CD4-positive, alpha-beta T cell treated with Interleukin-1 beta for 1 hour (primary cell): ENCODE results near the gene LAMC2.
"Not testable (repeated sequence)": the region's sequence is repeated elsewhere in the genome, so short reads cannot be mapped to it uniquely, and the experiment has no call there.

Source experiments
- DNase-seq, 2 donors: peaks; one replicate each; pipeline ENCODE4 v3.0.0-alpha.2; 2020 to 2022

The LAMC2 gene

GRCh38 chr1:183185941-183186490, at the start of gene LAMC2:
Gene LAMC2 (plus strand): TSS chr1:183186264. CDS start chr1:183186353, 89 bp downstream.
- no peak for DNase-seq

GRCh38 chr1:183137782-183138181, 48.3 kb upstream of the LAMC2 start:
- no peak for DNase-seq

- DNase-seq: no peak
These were observed 47.8 kb upstream of the LAMC2 start for GRCh38 chr1:183138301-183138700.

GRCh38 chr1:183139281-183139942, 46.7 kb upstream of the LAMC2 start:
- DNase-seq: no peak

GRCh38 chr1:183140633-183141032, 45.4 kb upstream of the LAMC2 start:
- DNase-seq: no peak

GRCh38 chr1:183142171-183142570, 43.9 kb upstream of the LAMC2 start:
- no peak for DNase-seq

GRCh38 chr1:183143576-183144315, 42.3 kb upstream of the LAMC2 start:
- DNase-seq: no peak

GRCh38 chr1:183144752-183145151, 41.3 kb upstream of the LAMC2 start:
- no peak for DNase-seq

GRCh38 chr1:183147735-183148134, 38.3 kb upstream of the LAMC2 start:
- DNase-seq: no peak

- no peak for DNase-seq
These were observed 37.5 kb upstream of the LAMC2 start for GRCh38 chr1:183148599-183148998.

GRCh38 chr1:183149273-183149672, 36.8 kb upstream of the LAMC2 start:
- DNase-seq: no peak

GRCh38 chr1:183150032-183150431, 36.0 kb upstream of the LAMC2 start:
- DNase-seq: not testable (repeated sequence)

GRCh38 chr1:183150445-183150844, 35.6 kb upstream of the LAMC2 start:
- no peak for DNase-seq

- no peak for DNase-seq
These were observed 33.9 kb upstream of the LAMC2 start for GRCh38 chr1:183152180-183152579.

- DNase-seq: no peak
These were observed 30.1 kb upstream of the LAMC2 start for GRCh38 chr1:183155939-183156338.

GRCh38 chr1:183159960-183160359, 26.1 kb upstream of the LAMC2 start:
- DNase-seq: no peak

- no peak for DNase-seq
These were observed 24.7 kb upstream of the LAMC2 start for GRCh38 chr1:183161391-183161790.

- DNase-seq: no peak
These were observed 22.7 kb upstream of the LAMC2 start for GRCh38 chr1:183163316-183163715.

- DNase-seq: no peak
These were observed 21.7 kb upstream of the LAMC2 start for GRCh38 chr1:183164340-183164739.

GRCh38 chr1:183164963-183165362, 21.1 kb upstream of the LAMC2 start:
- no peak for DNase-seq

- DNase-seq: no peak
These were observed 20.6 kb upstream of the LAMC2 start for GRCh38 chr1:183165456-183165855.

GRCh38 chr1:183166454-183166853, 19.6 kb upstream of the LAMC2 start:
- no peak for DNase-seq

GRCh38 chr1:183167676-183168075, 18.4 kb upstream of the LAMC2 start:
- DNase-seq: no peak

- no peak for DNase-seq
These were observed 17.8 kb upstream of the LAMC2 start for GRCh38 chr1:183168308-183168707.
